ENCODE results near the gene ANKLE1.

ANKLE1 gene

DNA sequence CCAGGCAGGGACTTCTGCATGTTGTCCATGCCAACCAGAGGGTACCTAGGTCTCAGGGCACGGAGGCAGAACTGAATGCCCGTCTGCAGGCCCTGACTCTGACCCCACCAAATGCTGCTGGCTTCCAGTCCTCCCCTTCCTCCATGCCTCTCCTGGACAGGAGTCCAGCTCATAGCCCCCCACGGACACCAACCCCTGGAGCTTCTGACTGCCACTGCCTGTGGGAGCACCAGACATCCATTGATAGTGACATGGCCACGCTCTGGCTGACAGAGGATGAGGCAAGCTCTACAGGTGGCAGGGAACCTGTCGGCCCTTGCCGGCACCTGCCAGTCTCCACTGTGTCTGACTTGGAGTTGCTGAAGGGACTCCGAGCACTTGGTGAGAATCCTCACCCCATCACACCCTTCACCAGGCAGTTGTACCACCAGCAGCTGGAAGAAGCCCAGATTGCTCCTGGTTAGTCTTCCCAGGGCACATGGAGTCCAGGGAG is 1.8 kb downstream of the ANKLE1 start:
- no peaks in the 10 kb centered on the region for H3K9me3 ChIP-seq (ENCODE audit: control extremely low read depth in 1 of 5, control insufficient read depth in 4 of 5, insufficient read depth in 2 of 5, low read depth in 1 of 5, low read length in 4 of 5)
- no peak overlapping the region for H3K27ac ChIP-seq (ENCODE audit: insufficient read depth in 1 of 2, low read depth in 1 of 2, low read length in 2 of 2, poor library complexity in 1 of 2, severe bottlenecking in 2 of 2)
- 100% methylated on average over 3 of the region's 7 CpGs for WGBS (ENCODE audit: insufficient coverage)
- peaks cover 0 to 39% (median 11%) of the 10 kb centered on the region in 4 experiments for H3K36me3 ChIP-seq (ENCODE audit: control insufficient read depth in 4 of 4, insufficient read depth in 4 of 4, low read length in 3 of 4)
- peaks cover 0 to 20% (median 18%) of the 10 kb centered on the region in 4 experiments for H3K4me1 ChIP-seq (ENCODE audit: control extremely low read depth in 1 of 4, control insufficient read depth in 4 of 4, insufficient read depth in 4 of 4, low read length in 3 of 4)
- ChIA-PET CTCF (interaction anchor here (0.6 to 17.5 kb wide), 14 partner anchors 8 to 998 kb away, joined by 3 to 183 read pairs (median 5); partner anchors contain the start of genes BABAM1, JUND, OCEL1 and USHBP1), POLR2A (no interaction called here)
- H3K4me3 ChIP-seq (ENCODE audit: control insufficient read depth in 1 of 7, extremely low read depth in 1 of 7, insufficient read depth in 4 of 7, low read depth in 2 of 7, low read length in 6 of 7): peak overlapping the region in 1 of 7 experiments; percentile 8
- no peak for DNase-seq
- no peaks in the 10 kb centered on the region for H3K27me3 ChIP-seq (replicated peaks in 2 of 5; ENCODE audit: control insufficient read depth in 4 of 5, insufficient read depth in 5 of 5, low read length in 4 of 5)

DNA sequence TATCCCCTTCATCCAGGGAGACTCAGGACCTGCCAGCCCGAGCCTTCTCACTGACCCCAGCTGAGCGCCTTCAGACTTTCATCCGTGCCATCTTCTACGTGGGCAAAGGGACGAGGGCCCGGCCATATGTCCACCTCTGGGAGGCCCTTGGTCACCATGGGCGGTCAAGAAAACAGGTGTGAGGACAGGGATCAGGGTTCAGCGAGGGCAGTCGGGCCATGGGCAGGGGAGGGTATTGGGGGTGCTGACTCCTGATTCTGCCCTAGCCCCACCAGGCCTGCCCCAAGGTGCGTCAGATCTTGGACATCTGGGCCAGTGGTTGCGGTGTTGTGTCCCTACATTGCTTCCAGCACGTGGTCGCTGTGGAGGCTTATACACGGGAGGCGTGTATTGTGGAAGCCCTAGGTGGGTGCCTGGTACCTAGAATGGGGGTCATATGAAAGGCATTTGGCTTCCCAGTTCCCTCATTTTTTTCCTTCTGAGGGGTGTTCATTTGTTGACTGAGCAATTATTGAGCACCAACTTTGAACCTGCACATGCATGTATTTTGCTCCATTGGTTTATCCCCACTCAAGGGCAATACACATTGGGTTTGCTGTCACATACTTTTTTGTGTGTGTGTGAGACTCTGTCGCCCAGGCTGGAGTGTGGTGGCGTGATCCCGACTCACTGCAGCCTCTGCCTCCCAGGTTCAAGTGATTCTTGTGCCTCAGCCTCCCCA is 3.9 kb downstream of the ANKLE1 start:
- ChIA-PET POLR2A (no interaction called here), CTCF (interaction anchor here (1.1 to 17.5 kb wide), 2 partner anchors 14 to 24 kb away, joined by 3 to 183 read pairs; partner anchors contain the start of genes BABAM1 and USHBP1)
- DNase-seq: no peak
- no peak overlapping the region for H3K27ac ChIP-seq (ENCODE audit: insufficient read depth in 1 of 2, low read depth in 1 of 2, low read length in 2 of 2, poor library complexity in 1 of 2, severe bottlenecking in 2 of 2)
- H3K9me3 ChIP-seq (ENCODE audit: control extremely low read depth in 1 of 5, control insufficient read depth in 4 of 5, insufficient read depth in 2 of 5, low read depth in 1 of 5, low read length in 4 of 5): no peaks in the 10 kb centered on the region
- no peaks in the 10 kb centered on the region for H3K27me3 ChIP-seq (replicated peaks in 2 of 5; ENCODE audit: control insufficient read depth in 4 of 5, insufficient read depth in 5 of 5, low read length in 4 of 5)
- peaks cover 0 to 30% (median 9%) of the 10 kb centered on the region in 4 experiments for H3K36me3 ChIP-seq (ENCODE audit: control insufficient read depth in 4 of 4, insufficient read depth in 4 of 4, low read length in 3 of 4)
- no peak overlapping the region for H3K4me3 ChIP-seq (ENCODE audit: control insufficient read depth in 1 of 7, extremely low read depth in 1 of 7, insufficient read depth in 4 of 7, low read depth in 2 of 7, low read length in 6 of 7)
- WGBS (ENCODE audit: insufficient coverage): 93% methylated on average over 17 of the region's 18 CpGs
- peaks cover 0 to 25% (median 18%) of the 10 kb centered on the region in 4 experiments for H3K4me1 ChIP-seq (ENCODE audit: control extremely low read depth in 1 of 4, control insufficient read depth in 4 of 4, insufficient read depth in 4 of 4, low read length in 3 of 4)

DNA sequence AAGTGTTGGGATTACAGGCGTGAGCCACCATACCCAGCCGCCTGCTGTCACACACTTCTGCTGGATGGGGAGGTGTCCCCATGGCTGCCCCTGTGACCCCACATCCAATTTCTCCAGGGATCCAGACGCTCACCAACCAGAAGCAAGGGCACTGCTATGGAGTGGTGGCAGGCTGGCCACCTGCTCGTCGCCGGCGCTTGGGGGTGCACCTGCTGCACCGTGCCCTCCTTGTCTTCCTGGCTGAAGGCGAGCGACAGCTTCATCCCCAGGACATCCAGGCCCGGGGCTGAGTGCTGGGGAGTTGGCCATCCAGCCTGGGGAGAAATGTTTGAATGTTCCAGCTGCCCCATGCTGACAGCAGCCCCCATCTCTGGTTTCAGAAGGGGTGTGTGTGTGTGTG is 4.6 kb downstream of the ANKLE1 start:
- ChIA-PET CTCF (interaction anchor here (0.8 to 17.5 kb wide), 2 partner anchors 23 to 25 kb away, joined by 3 to 183 read pairs; partner anchors contain the start of genes BABAM1, DDA1 and USHBP1), POLR2A (no interaction called here)
- 97% methylated on average over 11 of the region's 11 CpGs for WGBS (ENCODE audit: insufficient coverage)
- no peak for DNase-seq
- no peaks in the 10 kb centered on the region for H3K9me3 ChIP-seq (ENCODE audit: control extremely low read depth in 1 of 5, control insufficient read depth in 4 of 5, insufficient read depth in 2 of 5, low read depth in 1 of 5, low read length in 4 of 5)
- H3K36me3 ChIP-seq (ENCODE audit: control insufficient read depth in 4 of 4, insufficient read depth in 4 of 4, low read length in 3 of 4): peaks cover 0 to 30% (median 9%) of the 10 kb centered on the region in 4 experiments
- no peaks in the 10 kb centered on the region for H3K27me3 ChIP-seq (replicated peaks in 2 of 5; ENCODE audit: control insufficient read depth in 4 of 5, insufficient read depth in 5 of 5, low read length in 4 of 5)
- H3K27ac ChIP-seq (ENCODE audit: insufficient read depth in 1 of 2, low read depth in 1 of 2, low read length in 2 of 2, poor library complexity in 1 of 2, severe bottlenecking in 2 of 2): no peak overlapping the region
- H3K4me3 ChIP-seq (ENCODE audit: control insufficient read depth in 1 of 7, extremely low read depth in 1 of 7, insufficient read depth in 4 of 7, low read depth in 2 of 7, low read length in 6 of 7): no peak overlapping the region
- peaks cover 0 to 24% (median 17%) of the 10 kb centered on the region in 4 experiments for H3K4me1 ChIP-seq (ENCODE audit: control extremely low read depth in 1 of 4, control insufficient read depth in 4 of 4, insufficient read depth in 4 of 4, low read length in 3 of 4)

DNA sequence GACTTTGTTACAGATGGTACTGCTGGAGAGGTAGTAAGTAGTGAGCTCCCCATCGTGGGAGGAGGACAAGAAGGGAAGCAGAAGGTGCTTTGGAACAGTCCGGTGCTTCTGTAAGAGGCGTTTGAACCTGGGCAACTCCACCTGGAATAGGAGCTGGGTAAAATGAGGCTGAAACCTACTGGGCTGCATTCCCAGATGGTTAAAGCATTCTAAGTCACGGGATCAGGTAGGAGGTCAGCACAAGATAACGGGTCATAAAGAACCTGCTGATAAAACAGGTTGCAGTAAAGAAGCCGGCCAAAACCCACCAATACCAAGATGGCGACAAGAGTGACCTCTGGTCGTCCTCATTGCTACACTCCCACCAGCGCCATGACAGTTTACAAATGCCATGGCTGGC is 5.1 kb downstream of the ANKLE1 start:
- ChIA-PET POLR2A (no interaction called here), CTCF (interaction anchor here (0.8 to 17.5 kb wide), 2 partner anchors 22 to 25 kb away, joined by 3 to 183 read pairs; partner anchors contain the start of genes BABAM1, DDA1 and USHBP1)
- no peak for DNase-seq
- Histone ChIP-seq H3K27me3 (replicated peaks in 2 of 5; ENCODE audit: control insufficient read depth in 4 of 5, insufficient read depth in 5 of 5, low read length in 4 of 5) (no peaks in the 10 kb centered on the region), H3K4me1 (ENCODE audit: control extremely low read depth in 1 of 4, control insufficient read depth in 4 of 4, insufficient read depth in 4 of 4, low read length in 3 of 4) (peaks cover 0 to 19% (median 12%) of the 10 kb centered on the region in 4 experiments), H3K4me3 (ENCODE audit: control insufficient read depth in 1 of 7, extremely low read depth in 1 of 7, insufficient read depth in 4 of 7, low read depth in 2 of 7, low read length in 6 of 7) (no peak overlapping the region), H3K36me3 (ENCODE audit: control insufficient read depth in 4 of 4, insufficient read depth in 4 of 4, low read length in 3 of 4) (peaks cover 0 to 30% (median 9%) of the 10 kb centered on the region in 4 experiments), H3K9me3 (ENCODE audit: control extremely low read depth in 1 of 5, control insufficient read depth in 4 of 5, insufficient read depth in 2 of 5, low read depth in 1 of 5, low read length in 4 of 5) (no peaks in the 10 kb centered on the region), H3K27ac (ENCODE audit: insufficient read depth in 1 of 2, low read depth in 1 of 2, low read length in 2 of 2, poor library complexity in 1 of 2, severe bottlenecking in 2 of 2) (no peak overlapping the region)
- 98% methylated on average over 9 of the region's 9 CpGs for WGBS (ENCODE audit: insufficient coverage)

DNA sequence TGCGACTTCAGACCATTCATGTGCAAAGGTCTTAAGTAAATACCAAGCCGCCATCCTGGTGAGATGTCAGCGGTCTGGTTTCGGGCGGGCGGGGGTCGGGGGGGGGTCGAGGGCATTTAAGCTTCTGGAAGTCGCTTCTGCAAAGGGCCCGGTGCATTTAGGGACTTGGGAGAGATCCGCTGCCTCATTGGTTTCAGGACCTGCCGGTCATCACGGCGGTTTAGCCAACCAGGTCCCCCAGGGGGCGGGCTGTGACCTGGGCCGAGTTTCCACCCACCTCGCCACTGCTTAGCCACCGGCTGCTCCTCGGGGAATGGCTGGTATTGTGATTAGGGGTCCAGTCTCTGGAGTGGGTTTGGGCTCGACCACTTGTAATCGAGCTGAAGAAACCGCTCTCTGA is 7.8 kb downstream of the ANKLE1 start:
- Histone ChIP-seq H3K9me3 (ENCODE audit: control extremely low read depth in 1 of 5, control insufficient read depth in 4 of 5, insufficient read depth in 2 of 5, low read depth in 1 of 5, low read length in 4 of 5) (no peaks in the 10 kb centered on the region), H3K36me3 (ENCODE audit: control insufficient read depth in 4 of 4, insufficient read depth in 4 of 4, low read length in 3 of 4) (peaks cover 2 to 20% (median 8%) of the 10 kb centered on the region in 4 experiments), H3K4me1 (ENCODE audit: control extremely low read depth in 1 of 4, control insufficient read depth in 4 of 4, insufficient read depth in 4 of 4, low read length in 3 of 4) (peaks cover 0 to 16% (median 8%) of the 10 kb centered on the region in 4 experiments), H3K27me3 (replicated peaks in 2 of 5; ENCODE audit: control insufficient read depth in 4 of 5, insufficient read depth in 5 of 5, low read length in 4 of 5) (no peaks in the 10 kb centered on the region), H3K27ac (ENCODE audit: insufficient read depth in 1 of 2, low read depth in 1 of 2, low read length in 2 of 2, poor library complexity in 1 of 2, severe bottlenecking in 2 of 2) (no peak overlapping the region), H3K4me3 (ENCODE audit: control insufficient read depth in 1 of 7, extremely low read depth in 1 of 7, insufficient read depth in 4 of 7, low read depth in 2 of 7, low read length in 6 of 7) (peak overlapping the region in 2 of 7 experiments; percentile 19 to 37)
- POLR2A ChIA-PET: interaction anchor here (0.6 kb wide), 1 partner anchor 190 kb away, joined by 3 read pairs; no protein-coding TSS in a partner anchor
- CTCF ChIA-PET: interaction anchor here (0.7 to 17.5 kb wide), 3 partner anchors 17 to 107 kb away, joined by 3 to 183 read pairs (median 4); partner anchors contain the start of genes BABAM1 and USHBP1
- WGBS (ENCODE audit: insufficient coverage): 14% methylated on average over 20 of the region's 22 CpGs
- peak; percentile 84 to 94 (median 91) for DNase-seq

DNA sequence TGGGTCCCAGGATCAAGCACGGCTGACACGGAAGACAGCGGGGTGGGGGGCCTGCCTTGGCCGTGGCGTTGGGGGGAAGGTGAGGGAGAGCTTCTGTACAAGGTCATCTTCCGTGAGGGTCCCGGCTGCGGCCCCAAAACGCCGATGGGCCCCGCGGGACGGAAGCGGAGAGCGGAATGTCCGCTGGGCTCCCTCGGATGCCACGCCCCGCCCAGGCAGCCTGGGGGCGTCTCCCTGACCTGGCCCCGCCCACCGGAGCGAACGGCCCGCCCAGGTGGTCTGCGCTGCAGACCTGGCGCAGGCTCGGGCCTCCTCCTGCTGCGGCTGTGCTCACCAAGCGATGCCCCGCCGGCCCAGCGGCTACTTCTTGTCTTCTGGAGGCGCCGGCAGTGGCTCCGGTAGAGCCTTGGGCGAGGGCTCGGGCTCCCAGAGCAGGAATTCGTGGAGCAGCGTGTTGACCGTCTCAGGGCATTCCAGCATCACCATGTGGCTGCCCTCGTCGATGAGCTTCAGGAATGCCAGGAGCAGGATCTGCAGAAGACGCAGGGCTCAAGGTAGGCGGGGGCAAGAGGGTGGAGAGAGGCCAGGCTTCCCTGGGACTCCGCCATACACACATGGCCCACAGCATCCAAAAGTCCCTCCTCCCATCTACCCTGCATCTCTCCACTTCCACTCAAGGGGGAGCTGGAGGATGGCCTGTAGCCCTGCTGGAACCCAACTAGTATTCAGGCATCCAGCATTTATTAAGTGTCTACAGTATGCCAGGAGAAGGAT is 10.8 kb downstream of the ANKLE1 start:
- ChIA-PET CTCF (interaction anchor here (0.6 to 17.5 kb wide), 11 partner anchors 10 to 99 kb away, joined by 3 to 183 read pairs (median 6); partner anchors contain the start of genes ABHD8, ANKLE1, BABAM1 and DDA1), POLR2A (interaction anchor here (0.7 kb wide), 1 partner anchor 37 kb away, joined by 3 read pairs; no protein-coding TSS in a partner anchor)
- Histone ChIP-seq H3K4me3 (ENCODE audit: control insufficient read depth in 1 of 7, extremely low read depth in 1 of 7, insufficient read depth in 4 of 7, low read depth in 2 of 7, low read length in 6 of 7) (peak overlapping the region; percentile 58 to 86 (median 70)), H3K4me1 (ENCODE audit: control extremely low read depth in 1 of 4, control insufficient read depth in 4 of 4, insufficient read depth in 4 of 4, low read length in 3 of 4) (peaks cover 0 to 16% (median 8%) of the 10 kb centered on the region in 4 experiments), H3K27me3 (replicated peaks in 2 of 5; ENCODE audit: control insufficient read depth in 4 of 5, insufficient read depth in 5 of 5, low read length in 4 of 5) (no peaks in the 10 kb centered on the region), H3K9me3 (ENCODE audit: control extremely low read depth in 1 of 5, control insufficient read depth in 4 of 5, insufficient read depth in 2 of 5, low read depth in 1 of 5, low read length in 4 of 5) (no peaks in the 10 kb centered on the region), H3K36me3 (ENCODE audit: control insufficient read depth in 4 of 4, insufficient read depth in 4 of 4, low read length in 3 of 4) (peaks cover 2 to 15% (median 10%) of the 10 kb centered on the region in 4 experiments), H3K27ac (ENCODE audit: insufficient read depth in 1 of 2, low read depth in 1 of 2, low read length in 2 of 2, poor library complexity in 1 of 2, severe bottlenecking in 2 of 2) (peak overlapping the region in 1 of 2 experiments; percentile 75)
- WGBS (ENCODE audit: insufficient coverage): under 1% methylated on average over 37 of the region's 46 CpGs
- DNase-seq: peak; percentile 77 to 88 (median 86)

Measured in common myeloid progenitor, CD34-positive (primary cell).